ENCODE measurements around the gene CEP350.
"Not testable (repeated sequence)": the region's sequence is repeated elsewhere in the genome, so short reads cannot be mapped to it uniquely, and the experiment has no call there.

The CEP350 gene

DNA sequence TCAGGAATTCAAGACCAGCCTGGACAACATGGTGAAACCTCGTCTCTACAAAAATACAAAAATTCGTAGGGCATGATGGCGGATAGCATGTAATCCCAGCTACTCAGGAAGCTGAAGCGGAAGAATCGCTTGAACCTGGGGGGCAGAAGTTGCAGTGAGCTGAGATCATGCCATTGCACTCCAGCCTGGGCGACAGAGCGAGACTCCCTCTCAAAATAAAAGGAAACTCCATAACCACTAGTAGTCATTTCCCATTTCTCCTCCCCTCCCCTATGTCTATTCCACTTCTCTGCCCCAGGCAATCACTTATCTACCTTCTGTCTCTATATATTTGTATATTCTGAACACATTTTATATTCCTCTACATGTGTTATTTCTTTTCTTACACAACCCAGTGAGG, 4.0 kb upstream of the CEP350 start:
- DNase-seq (ENCODE audit: low read depth) = no peak

DNA sequence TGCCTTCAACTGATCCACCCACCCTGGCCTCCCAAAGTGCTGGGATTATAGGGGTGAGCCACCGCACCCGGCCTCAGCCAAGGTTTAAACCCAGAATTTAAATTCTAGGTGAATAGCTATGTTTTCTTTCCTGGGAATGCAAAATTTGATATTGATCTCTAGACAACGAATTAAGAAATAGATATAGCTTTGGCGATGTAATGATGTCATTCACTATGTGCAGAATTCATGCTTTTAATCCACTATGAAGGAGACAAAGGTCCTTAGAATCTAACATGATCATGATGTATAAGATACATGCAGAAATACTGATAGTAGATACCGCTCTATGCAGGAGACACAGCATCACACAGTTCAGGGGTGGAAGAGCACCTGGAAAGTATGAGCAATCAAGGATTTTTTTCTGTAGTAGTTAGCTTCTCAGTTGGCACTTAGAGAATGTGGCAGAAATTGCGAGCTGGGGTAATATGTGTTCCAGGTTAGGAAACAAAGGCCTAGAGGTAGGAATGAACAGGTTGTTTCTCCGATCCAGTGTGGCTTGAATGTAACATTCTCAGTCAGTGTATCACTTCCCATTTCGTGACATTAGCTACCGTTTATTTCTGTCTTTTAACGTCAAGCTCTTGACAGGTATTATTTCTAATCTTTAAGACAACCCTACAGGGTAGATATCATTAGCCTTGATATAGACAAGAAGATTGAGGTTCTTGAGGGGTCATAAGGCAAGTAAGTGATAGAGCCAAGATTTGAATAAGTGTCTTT, 3.0 kb upstream of the CEP350 start:
- no peak for DNase-seq (ENCODE audit: low read depth)

DNA sequence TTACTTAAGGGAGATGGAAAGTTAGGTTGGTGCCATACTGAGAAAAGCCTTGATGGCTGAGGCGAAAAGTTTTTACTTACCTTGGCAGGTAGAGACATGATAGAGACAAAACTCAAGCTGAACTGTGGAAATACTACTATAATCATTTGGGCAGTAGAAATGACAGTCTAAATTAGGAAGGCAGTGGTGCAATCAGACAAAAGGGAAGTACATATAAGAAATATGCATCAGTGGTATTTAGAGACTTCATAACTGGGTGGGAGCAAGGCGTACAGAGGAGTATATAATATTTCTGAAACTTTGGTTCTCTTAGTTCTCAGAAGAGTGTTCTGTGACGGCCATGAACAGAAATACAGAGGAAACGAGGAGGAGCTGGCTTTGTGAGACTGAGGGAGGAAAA, 2.4 kb upstream of the CEP350 start:
- DNase-seq (ENCODE audit: low read depth) = no peak

DNA sequence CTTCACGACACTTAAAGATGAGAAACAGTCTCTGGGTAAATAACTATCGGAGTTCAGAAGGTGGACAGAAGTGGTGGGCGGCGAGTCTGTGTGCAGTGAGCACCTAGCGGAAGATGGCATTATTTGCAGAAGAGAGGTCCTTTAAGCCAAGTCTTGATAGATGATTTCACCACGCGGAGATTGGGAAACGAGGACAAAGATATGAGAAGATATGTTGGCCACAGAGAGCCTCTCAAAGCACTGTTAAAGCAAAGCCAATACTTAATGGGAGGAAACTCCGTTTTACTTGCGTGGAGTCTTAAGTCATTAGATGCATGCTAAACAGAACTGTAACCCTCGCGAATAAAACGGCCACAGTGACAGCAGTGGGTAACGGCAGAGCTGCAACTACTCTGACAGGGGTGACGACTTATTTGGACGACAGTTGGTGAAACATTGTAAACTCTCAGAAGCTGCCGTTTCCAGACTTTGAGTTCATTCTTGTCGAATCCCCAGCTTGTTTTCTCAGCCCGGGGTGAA, 577 bp upstream of the CEP350 start:
- peak; percentile 58 for DNase-seq (ENCODE audit: low read depth)

DNA sequence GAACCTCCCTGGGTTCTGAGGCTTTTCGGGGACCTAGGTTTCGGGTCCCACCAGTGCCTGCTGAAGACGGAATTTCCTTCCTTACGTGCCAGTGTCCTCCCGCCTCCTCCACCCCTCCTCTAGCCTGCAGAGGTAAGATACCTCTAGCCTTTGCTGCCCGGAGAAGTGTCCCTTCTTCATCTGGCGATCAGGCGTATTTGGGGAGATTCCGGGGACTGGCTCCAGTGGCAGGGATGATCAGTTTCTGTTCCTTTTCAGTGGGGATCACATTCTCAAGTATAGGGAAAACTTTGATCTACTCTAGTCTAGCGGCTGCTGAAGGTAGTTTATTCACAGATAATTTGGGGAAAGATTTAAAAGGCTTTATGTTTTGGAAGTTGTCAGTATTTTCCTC, 674 bp downstream of the CEP350 start:
- DNase-seq (ENCODE audit: low read depth) = peak; percentile 2

DNA sequence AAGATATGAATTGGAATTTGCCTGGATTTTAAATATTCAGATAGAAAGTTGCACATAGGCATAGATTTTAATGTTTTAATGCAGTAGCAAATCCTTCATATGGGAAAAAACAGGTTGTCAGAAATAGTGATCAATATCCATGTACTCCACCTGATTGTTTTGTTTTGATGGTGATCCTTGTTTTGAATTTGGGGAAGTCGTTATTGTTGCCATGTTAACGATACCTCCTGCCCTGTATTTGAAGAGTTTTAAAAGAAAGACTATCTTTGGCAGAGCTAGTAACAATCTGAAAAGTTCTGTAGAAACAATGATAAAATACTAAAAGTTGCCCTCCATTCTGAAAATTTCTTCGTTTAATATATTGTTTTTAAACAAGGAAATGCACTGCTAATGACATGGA, 1.1 kb downstream of the CEP350 start:
- no peak for DNase-seq (ENCODE audit: low read depth)

DNA sequence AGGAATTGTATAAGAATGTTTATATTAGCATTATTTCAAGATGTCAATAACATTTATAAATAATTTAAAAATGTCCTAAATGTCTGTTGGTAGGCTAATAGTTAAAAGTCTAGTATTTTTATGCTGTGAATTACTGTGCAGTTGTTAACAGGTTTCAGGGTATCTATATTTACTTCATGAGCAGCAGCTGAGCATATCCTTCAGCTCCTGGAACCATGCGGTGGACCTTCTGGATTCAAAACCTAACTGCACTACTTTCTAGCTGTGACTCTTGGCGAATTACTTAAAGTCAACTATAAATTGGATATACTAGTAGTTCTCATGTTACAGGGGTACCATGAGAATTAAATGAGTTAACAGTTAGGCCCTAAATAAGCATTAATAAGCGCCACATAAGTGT, 3.7 kb downstream of the CEP350 start:
- no peak for DNase-seq (ENCODE audit: low read depth)

DNA sequence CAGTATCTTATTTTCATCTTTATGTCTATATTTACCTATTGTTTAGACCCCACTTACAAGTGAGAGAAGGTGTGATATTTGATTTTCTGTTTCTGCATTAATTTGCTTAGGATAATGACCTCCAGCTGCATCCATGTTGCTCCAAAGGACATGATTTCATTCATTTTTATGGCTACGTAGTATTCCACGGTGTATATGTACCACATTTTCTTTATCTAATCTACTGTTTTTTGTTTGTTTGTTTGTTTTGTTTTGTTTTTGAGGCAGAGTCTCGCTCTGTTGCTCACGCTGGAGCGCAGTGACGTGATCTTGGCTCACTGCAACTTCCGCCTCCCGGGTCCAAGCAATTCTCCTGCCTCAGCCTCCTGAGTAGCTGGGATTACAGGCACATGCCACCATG, 7.6 kb downstream of the CEP350 start:
- DNase-seq (ENCODE audit: low read depth) = not testable (repeated sequence)

DNA sequence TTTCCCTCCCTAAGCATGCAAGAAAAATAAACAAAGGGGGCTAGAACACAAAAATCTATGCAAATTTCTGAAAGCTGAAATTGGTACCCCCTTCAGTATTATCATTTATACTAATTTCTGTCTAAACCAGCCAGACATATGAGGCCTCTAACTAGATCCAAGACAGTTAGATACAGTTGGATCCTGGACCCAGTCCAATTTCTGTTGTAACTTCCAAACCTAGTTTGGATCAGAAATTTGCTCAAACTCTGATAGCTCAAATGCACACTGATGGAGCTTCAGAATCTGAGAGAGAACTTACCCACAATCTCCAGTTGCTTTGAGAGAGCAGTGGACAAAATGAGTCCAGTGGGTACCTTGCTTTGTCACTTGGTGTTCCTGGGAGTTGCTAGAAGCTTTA, 11.9 kb downstream of the CEP350 start:
- DNase-seq (ENCODE audit: low read depth) = peak; percentile 15

DNA sequence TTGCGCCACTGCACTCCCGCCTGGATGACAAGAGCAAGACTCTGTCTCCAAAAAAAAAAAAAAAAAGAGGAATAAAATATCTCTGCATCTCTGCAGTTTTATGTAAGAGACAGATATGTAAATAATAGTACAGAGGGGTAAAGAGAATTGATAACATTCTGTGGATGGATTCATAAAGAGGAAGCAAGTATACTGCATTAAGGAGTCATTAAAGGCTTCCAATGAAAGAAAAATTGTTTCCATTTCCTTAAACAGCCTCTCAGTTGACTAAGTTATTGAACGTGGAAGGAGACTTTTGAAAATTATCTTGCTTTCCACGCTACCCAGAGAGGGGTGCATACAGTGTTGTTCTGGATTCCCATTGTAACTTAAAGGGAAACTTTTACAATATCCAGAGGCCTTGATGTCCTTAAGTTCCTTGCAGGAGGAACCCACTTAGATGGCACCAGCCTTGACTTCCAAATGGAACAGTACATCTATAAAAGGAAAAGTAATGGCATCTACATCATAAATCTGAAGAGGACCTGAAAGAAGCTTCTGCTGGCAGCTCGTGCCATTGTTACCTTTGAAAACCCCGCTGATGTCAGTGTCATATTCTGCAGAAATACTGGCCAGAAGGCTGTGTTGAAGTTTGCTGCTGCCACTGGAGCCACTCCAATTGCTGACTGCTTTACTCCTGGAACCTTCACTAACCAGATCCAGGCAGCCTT, 13.8 kb downstream of the CEP350 start:
- DNase-seq (ENCODE audit: low read depth) = no peak

DNA sequence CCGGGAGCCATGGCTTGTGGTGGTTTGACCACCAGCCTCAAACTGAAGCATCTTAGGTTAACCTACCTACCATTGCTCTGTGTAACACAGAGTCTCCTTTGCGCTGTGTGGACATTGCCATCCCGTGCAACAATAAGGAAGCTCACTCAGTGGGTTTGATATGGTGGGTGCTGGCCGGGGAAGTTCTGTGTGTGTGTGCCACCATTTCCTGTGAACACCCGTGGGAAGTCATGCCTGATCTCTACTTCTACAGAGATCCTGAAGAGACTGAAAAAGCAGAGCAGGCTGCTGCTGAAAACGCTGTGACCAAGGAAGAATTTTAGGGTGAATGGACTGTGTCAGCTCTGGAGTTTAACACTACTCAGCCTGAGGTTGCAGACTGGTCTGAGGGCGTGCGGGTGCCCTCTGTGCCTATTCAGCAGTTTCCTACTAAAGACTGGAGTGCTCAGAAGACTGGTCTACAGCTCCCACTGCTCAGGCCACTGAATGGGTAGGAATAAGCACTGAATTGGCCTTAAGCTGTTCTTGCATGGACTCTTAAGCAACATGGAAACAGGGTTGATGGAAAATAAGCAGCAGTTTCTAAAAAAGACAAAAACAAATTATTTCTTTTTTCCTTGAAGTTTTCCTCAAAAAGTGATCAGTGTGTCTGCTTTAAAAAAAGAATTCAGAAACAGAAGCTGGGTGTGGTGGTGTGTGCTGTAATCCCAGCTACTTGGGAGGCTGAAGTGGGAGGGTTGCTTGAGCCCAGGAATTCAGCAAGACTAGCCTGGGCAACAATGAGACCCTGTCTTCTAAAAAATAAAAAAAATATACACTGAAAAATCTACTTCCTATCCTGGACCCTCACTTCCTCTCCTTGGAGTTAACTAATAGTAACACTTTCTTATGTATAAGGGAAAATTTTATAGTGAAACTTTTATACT, 14.6 kb downstream of the CEP350 start:
- DNase-seq (ENCODE audit: low read depth) = peak; percentile 26

DNA sequence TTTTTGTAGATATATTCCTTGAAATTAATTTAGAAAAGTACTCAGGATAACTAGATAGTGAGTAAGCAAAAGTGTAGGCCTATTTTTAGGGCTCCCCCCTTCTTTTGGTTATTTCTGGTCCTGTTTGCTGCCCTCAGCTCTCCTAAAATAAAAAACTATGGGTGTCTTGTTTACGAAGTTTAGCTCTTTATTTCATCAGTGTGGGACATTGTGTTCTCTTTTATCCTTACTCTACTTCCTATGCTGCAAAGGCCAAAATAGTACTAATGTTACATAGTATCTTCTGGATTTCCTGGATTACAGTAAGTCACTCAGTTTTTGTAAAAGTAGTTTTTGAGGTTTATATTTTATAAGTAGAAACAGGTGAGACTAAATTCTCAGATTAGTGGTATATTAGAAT, 15.4 kb downstream of the CEP350 start:
- DNase-seq (ENCODE audit: low read depth) = peak; percentile 83

DNA sequence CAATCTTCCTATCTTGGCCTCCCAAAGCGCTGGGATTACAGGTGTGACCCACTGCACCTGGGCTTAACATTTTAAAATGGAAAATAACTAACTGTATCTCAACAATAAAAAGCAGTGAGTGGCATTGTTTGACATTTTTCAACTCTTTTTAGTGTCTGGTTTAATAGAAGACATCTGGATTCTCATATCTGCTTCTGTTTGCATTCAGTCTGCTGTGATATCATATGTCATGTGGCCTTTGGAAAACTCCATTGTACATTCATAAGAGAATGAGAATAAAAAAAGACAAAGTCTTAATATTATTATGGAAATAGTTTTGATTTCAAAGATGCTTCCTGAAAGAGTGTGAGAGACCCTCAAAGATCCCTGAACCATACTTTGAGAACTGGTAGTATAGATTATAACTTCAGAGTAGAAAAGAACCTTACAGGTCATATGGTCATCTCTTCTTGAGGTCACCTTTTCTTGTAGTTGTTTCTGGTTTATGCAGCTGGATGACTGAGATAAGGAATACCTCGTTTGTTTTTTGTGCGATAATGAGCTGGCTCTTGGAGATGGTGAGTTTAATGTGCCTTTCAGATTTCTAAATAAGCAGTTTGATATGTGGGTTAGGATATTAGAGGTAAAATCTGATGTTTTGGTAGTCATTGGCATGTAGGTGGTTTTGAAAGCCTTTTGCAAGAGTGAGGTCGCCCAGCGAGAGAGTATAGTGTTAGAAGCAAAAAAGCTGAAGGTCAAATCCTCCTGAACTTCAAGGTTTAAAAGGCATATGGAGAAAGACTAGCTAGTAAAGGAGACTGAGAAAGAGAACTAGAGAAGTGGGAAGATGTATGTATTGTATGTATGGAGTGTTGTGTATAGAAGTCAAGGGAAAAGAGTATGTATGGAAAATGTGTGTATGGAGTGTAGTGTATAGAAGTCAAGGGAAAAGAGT, 17.2 kb downstream of the CEP350 start:
- DNase-seq (ENCODE audit: low read depth) = peak; percentile 51

DNA sequence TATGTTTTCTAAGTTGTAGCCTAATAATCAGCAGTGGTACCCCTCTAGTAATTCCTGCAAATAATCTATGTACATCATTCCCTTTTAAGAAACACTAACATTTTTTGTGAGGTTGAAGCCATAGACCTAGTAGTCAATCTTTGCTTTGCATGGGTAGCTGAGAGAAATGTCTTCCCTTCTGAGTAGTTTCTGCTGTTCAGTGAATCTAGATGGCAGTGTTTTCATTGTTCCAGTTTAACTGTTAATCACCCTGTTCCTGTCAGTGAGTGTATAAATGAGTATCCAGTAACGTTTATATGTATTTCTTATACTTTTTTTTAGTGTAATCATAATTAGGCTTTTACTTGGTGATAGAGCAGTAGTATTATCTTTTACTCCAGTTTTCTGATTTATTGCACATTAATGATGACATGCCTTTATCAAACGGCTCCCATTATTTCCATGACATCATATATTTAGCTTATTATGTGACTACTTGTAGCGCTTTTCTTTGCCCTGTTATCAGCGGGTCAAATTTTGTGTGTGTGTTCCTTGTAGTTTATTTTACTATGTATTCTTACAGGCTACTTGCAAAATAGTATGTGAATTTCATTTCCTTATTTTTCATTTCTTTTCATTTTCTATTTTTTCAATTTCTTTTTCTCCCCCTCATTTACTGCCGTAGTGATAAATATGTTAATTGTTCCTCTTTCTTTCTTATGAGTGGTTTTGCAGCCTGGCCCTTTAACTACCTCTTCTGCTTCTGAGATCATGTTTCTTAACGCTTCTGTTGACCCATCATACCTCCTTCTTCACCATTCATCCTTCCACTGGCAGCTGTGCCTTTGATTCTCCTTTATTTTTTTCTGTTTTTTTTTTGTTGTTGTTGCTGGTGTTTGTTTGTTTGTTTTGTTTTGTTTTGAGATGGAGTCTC, 18.8 kb downstream of the CEP350 start:
- no peak for DNase-seq (ENCODE audit: low read depth)

DNA sequence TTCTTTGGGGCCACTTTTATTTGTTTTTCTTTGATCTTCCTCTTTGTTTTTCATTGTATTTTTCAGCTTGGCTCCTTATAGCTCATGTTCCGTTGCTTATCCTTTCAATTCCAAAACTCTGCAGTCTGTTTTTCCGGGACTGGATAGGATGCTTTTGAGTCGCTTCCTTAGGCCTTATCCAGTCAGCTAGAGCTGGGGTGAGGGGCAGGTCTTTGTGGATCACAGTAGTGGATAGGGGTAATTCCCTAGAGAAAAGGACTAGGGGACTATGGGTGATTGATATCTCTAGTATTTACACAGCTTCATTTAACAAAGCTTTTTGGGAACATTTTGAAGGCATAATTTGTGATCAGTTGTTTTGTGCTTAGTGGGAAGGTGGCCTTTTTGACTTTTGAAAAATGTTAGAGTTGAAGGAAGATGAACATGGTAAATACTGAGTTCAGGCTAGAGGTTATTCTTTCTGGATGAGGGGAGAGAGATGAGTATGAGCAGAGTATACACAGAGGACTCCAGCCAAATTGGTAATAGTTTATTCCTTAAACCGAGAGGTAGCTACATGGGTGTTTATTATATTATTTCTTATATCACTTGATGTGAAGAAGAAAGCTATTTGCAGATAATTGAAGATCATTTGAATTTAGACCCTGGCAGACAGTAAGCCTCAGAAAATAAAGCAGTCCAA, 22.5 kb downstream of the CEP350 start:
- DNase-seq (ENCODE audit: low read depth) = no peak

DNA sequence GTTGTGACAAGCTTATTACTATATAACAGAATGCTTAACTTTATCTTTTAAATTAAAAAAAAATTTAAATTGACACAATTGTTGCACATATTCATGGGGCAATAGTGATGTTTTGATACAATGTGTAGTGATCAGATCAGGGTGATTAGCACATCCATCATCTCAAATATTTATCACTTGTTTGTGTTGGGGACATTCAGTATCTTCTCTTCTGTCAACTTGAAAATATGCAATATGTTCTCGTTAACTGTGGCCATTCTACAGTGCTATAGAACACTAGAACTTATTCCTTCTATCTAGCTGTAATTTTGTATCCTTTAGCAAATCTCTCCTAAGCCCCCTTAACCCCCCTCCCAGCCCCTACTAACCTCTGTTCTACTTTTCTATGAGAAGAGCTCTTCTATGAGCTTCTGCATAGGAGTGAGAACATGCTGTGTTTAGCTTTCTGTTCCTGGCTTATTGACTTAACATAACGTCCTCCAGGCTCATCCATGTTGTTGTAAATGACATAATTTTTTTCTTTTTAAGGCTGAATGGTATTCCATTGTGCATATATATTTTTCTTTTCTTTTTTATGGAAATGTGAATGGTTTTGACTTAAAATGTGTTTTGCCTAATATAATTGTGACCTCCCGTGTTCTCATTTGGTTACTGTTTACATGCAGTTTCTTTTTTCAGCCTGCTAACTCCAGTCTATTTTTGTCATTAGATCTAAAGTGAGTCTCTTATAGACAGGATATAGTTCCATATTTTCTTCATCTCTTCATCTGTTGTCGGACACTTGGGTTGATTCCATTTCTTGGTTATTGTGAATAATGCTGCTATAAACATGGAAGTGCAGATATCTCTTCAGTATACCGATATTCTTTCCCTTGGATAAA, 23.8 kb downstream of the CEP350 start:
- DNase-seq (ENCODE audit: low read depth) = no peak

DNA sequence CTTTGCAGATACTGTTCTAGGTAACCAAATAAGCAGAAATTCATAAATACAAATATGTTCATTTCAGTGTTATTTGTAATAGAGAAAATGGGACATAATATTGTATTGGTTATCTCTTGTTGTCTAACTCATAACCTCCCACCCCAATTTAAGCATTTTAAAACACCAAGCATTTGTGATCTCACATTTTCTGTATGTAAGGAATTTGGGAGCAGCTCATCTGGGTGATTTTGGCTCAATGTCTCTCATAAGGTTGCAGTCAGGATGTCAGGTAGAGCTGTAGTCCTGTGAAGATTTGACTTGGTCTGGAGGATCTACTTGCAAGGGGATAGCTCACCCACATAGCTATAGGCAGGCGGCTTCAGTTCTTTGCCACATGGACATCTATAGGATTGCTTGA, 29.5 kb downstream of the CEP350 start:
- no peak for DNase-seq (ENCODE audit: low read depth)

DNA sequence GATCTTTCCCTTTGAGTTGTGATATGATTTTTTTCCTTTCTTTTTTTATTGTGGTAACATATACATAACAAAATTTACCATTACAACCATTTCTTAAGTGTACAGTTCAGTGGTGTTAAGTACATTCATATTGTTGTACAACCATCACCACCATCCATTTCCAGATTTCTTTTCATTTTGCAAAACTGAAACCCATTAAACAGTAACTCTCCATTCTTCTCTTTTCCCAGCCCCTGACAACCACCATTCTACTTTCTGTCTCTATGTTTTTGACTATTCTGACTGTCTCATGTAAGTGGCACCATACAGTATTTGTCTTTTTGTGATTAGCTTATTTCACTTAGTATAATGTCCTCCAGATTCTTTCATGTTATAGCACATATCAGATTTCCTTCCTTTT, 30.3 kb downstream of the CEP350 start:
- no peak for DNase-seq (ENCODE audit: low read depth)

DNA sequence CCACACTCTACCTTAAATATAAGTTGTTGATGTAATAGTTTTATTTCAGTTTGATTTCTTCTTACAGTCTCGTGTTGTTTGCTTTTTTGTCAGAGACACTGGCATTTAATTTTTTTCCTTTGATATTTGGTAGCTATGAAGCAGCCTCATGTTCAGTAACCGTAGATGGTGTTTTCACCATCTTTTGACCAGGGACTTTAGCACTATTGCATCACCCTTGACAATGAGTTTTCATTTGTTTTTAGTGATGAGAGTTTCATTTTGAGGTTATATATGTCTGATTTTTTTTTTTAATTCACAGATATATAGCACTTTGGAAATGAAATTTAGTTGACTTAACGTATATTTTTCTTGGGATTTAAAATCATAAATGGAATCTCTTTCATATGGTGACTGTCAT, 36.2 kb downstream of the CEP350 start:
- DNase-seq (ENCODE audit: low read depth) = no peak
